Measurements from ENCODE around the gene ENTREP1.

ENTREP1 gene

GRCh38 chr9:69317894-69318293, 7.1 kb upstream of the ENTREP1 start:
- in situ Hi-C loops (cut with HindIII; ENCODE audit: low sequenced_read_pairs) = no loop called here

- in situ Hi-C loops (cut with HindIII; ENCODE audit: low sequenced_read_pairs) = no loop called here
Observed at GRCh38 chr9:69319324-69320025, 5.5 kb upstream of the ENTREP1 start.

- in situ Hi-C loops (cut with HindIII; ENCODE audit: low sequenced_read_pairs) = no loop called here
Observed at GRCh38 chr9:69322256-69322655, 2.8 kb upstream of the ENTREP1 start.

- in situ Hi-C loops (cut with HindIII; ENCODE audit: low sequenced_read_pairs) = no loop called here
Observed at GRCh38 chr9:69323861-69324260, 1.2 kb upstream of the ENTREP1 start.

GRCh38 chr9:69325409-69326212, 596 bp downstream of the ENTREP1 start:
- in situ Hi-C loops (cut with HindIII; ENCODE audit: low sequenced_read_pairs) = no loop called here

GRCh38 chr9:69326261-69326660, 1.2 kb downstream of the ENTREP1 start:
- in situ Hi-C loops (cut with HindIII; ENCODE audit: low sequenced_read_pairs) = no loop called here

GRCh38 chr9:69330580-69330979, 5.6 kb downstream of the ENTREP1 start:
- in situ Hi-C loops (cut with HindIII; ENCODE audit: low sequenced_read_pairs) = no loop called here

GRCh38 chr9:69331444-69331843, 6.4 kb downstream of the ENTREP1 start:
- in situ Hi-C loops (cut with HindIII; ENCODE audit: low sequenced_read_pairs) = no loop called here

GRCh38 chr9:69332067-69332685, 7.2 kb downstream of the ENTREP1 start:
- in situ Hi-C loops (cut with HindIII; ENCODE audit: low sequenced_read_pairs) = no loop called here

- in situ Hi-C loops (cut with HindIII; ENCODE audit: low sequenced_read_pairs) = no loop called here
Observed at GRCh38 chr9:69333716-69334115, 8.7 kb downstream of the ENTREP1 start.

- in situ Hi-C loops (cut with HindIII; ENCODE audit: low sequenced_read_pairs) = no loop called here
Observed at GRCh38 chr9:69334317-69334716, 9.3 kb downstream of the ENTREP1 start.

GRCh38 chr9:69339620-69340019, 14.6 kb downstream of the ENTREP1 start:
- in situ Hi-C loops (cut with HindIII; ENCODE audit: low sequenced_read_pairs) = no loop called here

GRCh38 chr9:69340631-69341030, 15.6 kb downstream of the ENTREP1 start:
- in situ Hi-C loops (cut with HindIII; ENCODE audit: low sequenced_read_pairs) = no loop called here

GRCh38 chr9:69342769-69343168, 17.8 kb downstream of the ENTREP1 start:
- in situ Hi-C loops (cut with HindIII; ENCODE audit: low sequenced_read_pairs) = no loop called here

GRCh38 chr9:69344459-69344858, 19.4 kb downstream of the ENTREP1 start:
- in situ Hi-C loops (cut with HindIII; ENCODE audit: low sequenced_read_pairs) = no loop called here

GRCh38 chr9:69346596-69347390, 21.8 kb downstream of the ENTREP1 start:
- in situ Hi-C loops (cut with HindIII; ENCODE audit: low sequenced_read_pairs) = no loop called here

- in situ Hi-C loops (cut with HindIII; ENCODE audit: low sequenced_read_pairs) = no loop called here
Observed at GRCh38 chr9:69347607-69348006, 22.6 kb downstream of the ENTREP1 start.

GRCh38 chr9:69351227-69351626, 26.2 kb downstream of the ENTREP1 start:
- in situ Hi-C loops (cut with HindIII; ENCODE audit: low sequenced_read_pairs) = no loop called here

- in situ Hi-C loops (cut with HindIII; ENCODE audit: low sequenced_read_pairs) = no loop called here
Observed at GRCh38 chr9:69355232-69355631, 30.2 kb downstream of the ENTREP1 start.

GRCh38 chr9:69357030-69357775, 32.2 kb downstream of the ENTREP1 start:
- in situ Hi-C loops (cut with HindIII; ENCODE audit: low sequenced_read_pairs) = no loop called here
